ENCODE data around the gene DCAF15. TPM values are rescaled to one million over a fixed set of nuclear protein-coding genes. Genes with fewer than 3 reads are reported as not detected.
"Not testable (repeated sequence)": the region's sequence is repeated elsewhere in the genome, so short reads cannot be mapped to it uniquely, and the experiment has no call there.

DCAF15 gene
- total RNA-seq, 1 donor from 2014 or later, result 18.2 TPM

GRCh38 chr19:13955662-13956364 lies 3.5 kb downstream of the DCAF15 start:
- intact Hi-C loops (cut with micrococcal nuclease), result no loop called here
- DNase-seq (no peak), ATAC-seq (no peak)

DNA sequence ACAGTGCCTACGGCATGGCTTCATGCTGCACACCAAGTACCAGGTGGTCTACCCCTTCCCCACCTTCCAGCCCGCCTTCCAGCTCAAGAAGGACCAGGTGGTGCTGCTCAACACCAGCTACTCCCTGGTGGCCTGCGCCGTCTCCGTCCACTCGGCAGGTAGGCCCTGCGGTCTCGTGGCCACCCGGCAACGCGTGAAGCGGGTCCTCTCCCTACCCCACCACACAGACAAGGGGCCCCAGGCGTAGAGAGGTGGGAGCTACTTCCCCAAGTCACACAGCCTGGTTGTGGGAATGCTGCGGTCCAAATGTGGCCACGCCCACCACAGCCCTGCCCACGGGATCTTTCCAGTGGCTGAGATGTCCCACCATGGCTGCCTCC lies 4.0 kb downstream of the DCAF15 start:
- DNase-seq (no peak), ATAC-seq (no peak)
- intact Hi-C loops (cut with micrococcal nuclease), result no loop called here

DNA sequence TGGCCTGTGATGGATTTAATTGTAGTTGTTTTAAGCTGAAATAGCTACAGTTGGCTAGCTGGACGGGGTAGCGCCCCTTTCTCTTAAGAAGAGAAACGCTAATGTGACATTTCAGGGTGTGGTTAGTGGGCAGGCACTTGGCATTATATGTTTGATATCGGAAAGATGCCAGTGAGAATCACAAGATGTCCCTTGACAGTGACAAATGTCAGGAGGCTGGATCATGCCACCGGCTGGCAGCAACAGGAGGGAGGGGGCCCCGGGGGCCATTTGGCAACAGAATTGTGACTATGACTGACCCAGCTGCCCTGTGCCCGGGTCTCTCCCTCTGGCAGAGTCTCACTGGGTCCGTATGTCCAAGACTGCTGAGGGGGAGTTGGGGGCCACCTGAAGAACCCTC lies 4.7 kb downstream of the DCAF15 start:
- intact Hi-C loops (cut with micrococcal nuclease), result no loop called here
- DNase-seq, result peak; percentile 56
- peak; percentile 1 for ATAC-seq

DNA sequence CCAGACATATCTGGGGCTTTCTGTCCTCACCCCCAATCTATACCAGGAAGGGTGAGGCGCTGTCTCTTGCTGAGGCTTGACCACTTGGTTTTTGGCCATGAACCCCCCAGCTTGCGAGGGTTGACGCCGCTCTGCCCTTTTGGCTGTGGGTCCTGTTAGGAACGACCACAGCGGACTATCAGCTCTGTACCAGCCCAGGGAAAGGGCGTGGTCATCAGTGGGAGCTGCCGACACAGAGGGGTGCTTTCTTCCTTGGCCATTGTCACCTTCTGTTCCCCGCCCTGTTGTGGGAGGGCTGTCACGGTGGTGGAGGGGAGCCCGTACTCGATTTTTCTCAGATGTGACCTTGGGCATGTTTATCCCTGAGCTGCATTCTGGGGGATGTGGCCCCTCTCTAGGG lies 5.7 kb downstream of the DCAF15 start:
- ATAC-seq (no peak), DNase-seq (no peak)
- intact Hi-C loops (cut with micrococcal nuclease), result no loop called here

GRCh38 chr19:13959141-13959961 lies 7.0 kb downstream of the DCAF15 start:
- DNase-seq, result no peak
- ATAC-seq, result no peak
- intact Hi-C loops (cut with micrococcal nuclease), result no loop called here

- DNase-seq, result no peak
- intact Hi-C loops (cut with micrococcal nuclease), result no loop called here
- ATAC-seq, result no peak
Observed at GRCh38 chr19:13959962-13960862, 7.9 kb downstream of the DCAF15 start.

- intact Hi-C loops (cut with micrococcal nuclease), result no loop called here
- ATAC-seq (no peak), DNase-seq (no peak)
Observed at GRCh38 chr19:13960863-13961784, 8.8 kb downstream of the DCAF15 start.

GRCh38 chr19:13961826-13962698 lies 9.8 kb downstream of the DCAF15 start:
- intact Hi-C loops (cut with micrococcal nuclease), result no loop called here
- DNase-seq (no peak), ATAC-seq (peak; percentile 7)

GRCh38 chr19:13962699-13963602 lies 10.6 kb downstream of the DCAF15 start:
- intact Hi-C loops (cut with micrococcal nuclease), result no loop called here
- DNase-seq (no peak), ATAC-seq (peak; percentile 7)

GRCh38 chr19:13963603-13964105 lies 11.3 kb downstream of the DCAF15 start:
- intact Hi-C loops (cut with micrococcal nuclease), result no loop called here
- ATAC-seq (no peak), DNase-seq (no peak)

- intact Hi-C loops (cut with micrococcal nuclease), result no loop called here
- DNase-seq (no peak), ATAC-seq (no peak)
Observed at GRCh38 chr19:13964776-13965175, 12.5 kb downstream of the DCAF15 start.

DNA sequence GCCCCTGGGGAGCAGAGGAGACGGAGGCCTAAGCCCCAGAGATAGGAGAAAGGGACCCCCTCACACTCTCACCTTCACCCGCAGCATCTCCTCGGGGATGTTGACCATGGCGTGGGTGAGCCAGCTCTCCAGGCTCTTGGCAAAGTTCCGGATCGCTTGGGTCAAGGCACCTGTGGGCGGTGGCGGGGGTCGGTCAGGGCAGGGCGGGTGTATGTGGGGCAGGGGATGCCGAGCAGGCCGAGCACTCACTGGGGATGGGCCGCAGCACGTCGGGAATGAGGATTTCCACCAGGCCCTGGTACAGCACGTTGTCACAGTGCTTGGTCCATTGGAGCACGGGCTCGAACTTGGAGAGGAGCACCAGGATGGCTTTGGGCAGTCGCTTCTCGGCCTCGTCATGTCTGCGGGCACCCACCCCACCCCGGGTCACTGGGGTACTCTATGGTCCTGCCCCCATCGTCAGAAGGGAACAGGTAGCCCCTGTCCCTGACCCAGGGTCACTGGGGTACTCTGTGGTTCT lies 13.1 kb downstream of the DCAF15 start:
- ATAC-seq (no peak), DNase-seq (no peak)
- intact Hi-C loops (cut with micrococcal nuclease), result no loop called here

DNA sequence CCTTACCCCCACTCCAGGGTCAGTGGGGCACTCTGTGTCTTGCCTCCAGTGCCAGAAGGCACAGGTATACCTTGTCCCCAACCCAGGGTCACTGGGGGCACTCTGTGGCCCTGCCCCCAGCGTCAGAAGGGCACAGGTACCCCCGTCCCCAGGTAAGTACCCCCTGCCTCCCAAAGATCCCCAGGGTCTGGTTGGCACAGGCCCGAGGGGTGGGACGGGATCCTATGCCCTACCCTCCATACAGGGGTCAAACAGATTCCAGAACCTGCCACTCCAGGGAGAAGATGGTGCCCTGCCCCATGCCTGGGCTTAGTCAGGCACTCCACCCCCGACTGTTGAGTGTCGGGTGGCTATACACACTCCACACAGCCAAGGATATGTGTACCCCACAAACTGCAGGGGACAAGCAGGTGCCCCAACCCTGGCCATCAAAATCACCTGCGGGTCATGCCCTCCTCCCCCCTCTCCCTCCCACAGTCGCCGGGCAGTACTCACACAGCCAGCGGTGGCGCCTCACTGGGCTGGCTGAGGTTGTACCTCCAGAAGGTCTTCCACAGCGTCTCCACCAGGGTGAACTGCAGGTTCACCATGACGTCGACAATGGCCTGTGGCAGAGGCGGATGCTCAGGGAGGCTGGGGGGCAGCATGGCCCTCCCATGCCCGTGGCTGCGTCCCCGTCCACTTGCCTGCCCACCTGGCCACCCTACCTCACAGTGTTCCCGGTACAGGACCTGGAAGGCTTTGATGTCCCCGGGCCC lies 13.8 kb downstream of the DCAF15 start:
- intact Hi-C loops (cut with micrococcal nuclease), result no loop called here
- ATAC-seq, result no peak
- no peak for DNase-seq

DNA sequence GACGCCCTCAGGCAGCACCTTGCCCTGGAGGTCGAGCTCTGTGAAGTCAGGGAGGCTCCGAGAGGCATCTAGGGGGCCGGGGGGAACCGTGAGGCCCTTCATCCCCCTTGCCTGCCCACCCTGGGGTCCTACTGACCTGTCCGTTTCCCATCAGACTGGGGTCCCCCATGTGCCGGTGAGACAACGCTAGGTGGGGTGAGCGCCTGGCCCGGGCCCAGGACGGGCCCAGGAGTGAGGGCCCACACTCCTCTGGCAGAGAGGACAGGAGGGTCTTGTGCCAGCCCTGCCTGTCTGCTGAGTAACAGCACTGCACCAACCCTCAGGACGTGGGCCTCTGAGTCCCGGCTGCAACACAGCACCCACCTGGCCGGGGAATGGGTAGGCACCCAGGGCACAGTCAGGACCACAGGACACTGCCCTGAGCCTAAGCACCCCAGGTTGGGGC lies 14.4 kb downstream of the DCAF15 start:
- intact Hi-C loops (cut with micrococcal nuclease), result no loop called here
- ATAC-seq (no peak), DNase-seq (no peak)

GRCh38 chr19:13967206-13967605 lies 14.9 kb downstream of the DCAF15 start:
- ATAC-seq; intact Hi-C loops (cut with micrococcal nuclease); DNase-seq: not testable (repeated sequence)
